Suprapubic skin (tissue), 4 donors: Measurements from ENCODE around the gene EGLN1.

ENCODE experiments used
- EP300 ChIP-seq: sonication (generic); formaldehyde crosslinking; IDR thresholded peaks from one replicate; pipeline ENCODE4 v1.6.1; 2017; ENCODE audit warnings: antibody characterized with exemption
- POLR2A ChIP-seq, 2 donors: fragments of 450-650 bp; IDR thresholded peaks; one replicate each; pipeline ENCODE4 v1.6.1; 2017; ENCODE audit warnings: antibody characterized with exemption in 2 of 2, mild to moderate bottlenecking in 2 of 2, moderate library complexity in 2 of 2
- POLR2AphosphoS5 ChIP-seq, 3 donors: sonication (generic); formaldehyde crosslinking; IDR thresholded peaks; one replicate each; pipeline ENCODE4 v1.6.1; 2017; ENCODE audit warnings: antibody characterized with exemption in 3 of 3
- TF ChIP-seq, protein P1 (sequence below), 2 donors: fragments of 200-600 bp in 1 of 2; fragments of 450-650 bp in 1 of 2; sonication (generic) in 1 of 2; IDR thresholded peaks; one replicate each; pipeline ENCODE4 v1.5.1; 2016 to 2019; ENCODE audit warnings: antibody characterized with exemption in 2 of 2, mild to moderate bottlenecking in 1 of 2, moderate library complexity in 1 of 2

DNA sequence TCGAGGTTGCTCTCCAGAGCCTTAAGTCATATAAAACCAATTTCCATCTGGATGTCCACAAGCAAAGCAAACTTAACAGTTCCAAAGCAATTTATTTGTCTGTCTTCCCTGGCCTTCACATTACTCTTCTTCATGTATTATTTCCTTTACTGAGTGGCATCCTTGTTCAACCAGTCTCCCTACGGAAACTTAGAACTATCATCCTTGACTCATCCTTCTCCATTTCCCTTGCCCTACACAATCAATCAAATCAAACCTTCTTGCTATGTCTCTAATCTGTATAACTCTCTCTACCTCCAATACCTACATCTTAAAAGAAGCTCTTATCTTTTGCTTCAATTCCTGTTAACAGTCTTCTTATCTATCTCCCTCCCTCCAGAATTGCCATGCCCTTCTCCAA, 25.4 kb downstream of the EGLN1 start:
- TF ChIP-seq, protein P1, sequence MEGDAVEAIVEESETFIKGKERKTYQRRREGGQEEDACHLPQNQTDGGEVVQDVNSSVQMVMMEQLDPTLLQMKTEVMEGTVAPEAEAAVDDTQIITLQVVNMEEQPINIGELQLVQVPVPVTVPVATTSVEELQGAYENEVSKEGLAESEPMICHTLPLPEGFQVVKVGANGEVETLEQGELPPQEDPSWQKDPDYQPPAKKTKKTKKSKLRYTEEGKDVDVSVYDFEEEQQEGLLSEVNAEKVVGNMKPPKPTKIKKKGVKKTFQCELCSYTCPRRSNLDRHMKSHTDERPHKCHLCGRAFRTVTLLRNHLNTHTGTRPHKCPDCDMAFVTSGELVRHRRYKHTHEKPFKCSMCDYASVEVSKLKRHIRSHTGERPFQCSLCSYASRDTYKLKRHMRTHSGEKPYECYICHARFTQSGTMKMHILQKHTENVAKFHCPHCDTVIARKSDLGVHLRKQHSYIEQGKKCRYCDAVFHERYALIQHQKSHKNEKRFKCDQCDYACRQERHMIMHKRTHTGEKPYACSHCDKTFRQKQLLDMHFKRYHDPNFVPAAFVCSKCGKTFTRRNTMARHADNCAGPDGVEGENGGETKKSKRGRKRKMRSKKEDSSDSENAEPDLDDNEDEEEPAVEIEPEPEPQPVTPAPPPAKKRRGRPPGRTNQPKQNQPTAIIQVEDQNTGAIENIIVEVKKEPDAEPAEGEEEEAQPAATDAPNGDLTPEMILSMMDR (IDR thresholded peaks at IDR 0.05): no peak
- TF ChIP-seq POLR2A (IDR thresholded peaks at IDR 0.05): no peak
- TF ChIP-seq POLR2AphosphoS5 (IDR thresholded peaks at IDR 0.05): no peak
- TF ChIP-seq EP300: no peak
